Hepatocyte (in vitro differentiated cells): ENCODE data around the gene KCND3.

Source experiments
- CTCF ChIP-seq: fragments of 200-600 bp; sonication (generic); IDR thresholded peaks from 2 replicates; pipeline ENCODE4 v1.5.1; 2016; ENCODE audit warnings: antibody characterized with exemption, mild to moderate bottlenecking; ENCODE audit not compliant: poor library complexity
- EZH2 ChIP-seq: fragments of 200-600 bp; sonication (generic); IDR thresholded peaks from 2 replicates; pipeline ENCODE4 v1.6.1; 2016; ENCODE audit warnings: antibody characterized with exemption, mild to moderate bottlenecking, borderline replicate concordance
- EZH2phosphoT487 ChIP-seq: fragments of 200-600 bp; sonication (generic); IDR thresholded peaks from one replicate; pipeline ENCODE4 v1.6.1; 2018; ENCODE audit warnings: antibody characterized with exemption, mild to moderate bottlenecking, low read depth, moderate library complexity; ENCODE audit not compliant: unreplicated experiment, severe bottlenecking

DNA sequence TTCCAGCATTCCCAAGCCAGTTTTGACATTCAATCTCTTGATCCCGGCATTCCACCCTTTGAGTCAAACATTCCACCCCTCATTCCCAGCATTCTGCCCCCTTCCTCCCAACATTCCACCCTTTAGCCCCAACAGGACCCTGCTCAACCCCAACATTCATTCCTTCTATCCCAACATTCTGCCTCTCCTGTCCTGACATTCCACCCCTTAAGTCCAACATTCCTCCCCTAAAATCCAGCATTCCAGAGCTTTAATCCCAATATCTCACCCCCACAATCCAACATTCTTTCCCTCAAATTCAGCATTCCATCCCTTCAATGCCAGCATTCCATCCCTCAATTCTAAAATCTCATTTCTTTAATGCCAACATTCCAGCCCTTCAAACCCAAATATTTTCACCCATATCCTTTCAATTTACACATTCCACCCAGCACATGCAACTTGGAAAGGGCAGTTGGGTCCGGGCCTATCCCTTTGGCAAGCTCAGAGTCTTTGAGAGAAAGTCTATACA is 210.9 kb downstream of the KCND3 start:
- TF ChIP-seq CTCF (no peak), EZH2 (no peak), EZH2phosphoT487 (no peak)
